Fibroblast of mammary gland (primary cell): Measurements from ENCODE around the gene KIF26B.
A peak's percentile ranks its signal among the peaks of the same experiment; 100 is the strongest.

ENCODE experiments used
- DNase-seq: peaks from one replicate; pipeline ENCODE4 v3.0.0-alpha.2; 2010; ENCODE audit warnings: low read depth
- H3K4me3 ChIP-seq: 2 replicates; pipeline ENCODE4 v1.5.1; 2011; ENCODE audit warnings: low read depth, mild to moderate bottlenecking, low read length, moderate library complexity; ENCODE audit not compliant: control insufficient read depth
- CTCF ChIP-seq: conservative IDR thresholded peaks from 2 replicates; pipeline ENCODE4 v1.5.1; 2011; ENCODE audit warnings: low read depth, low read length, inconsistent platforms; ENCODE audit not compliant: control insufficient read depth, insufficient read depth

The KIF26B gene

GRCh38 chr1:245582026-245582425, 427.2 kb downstream of the KIF26B start:
- DNase-seq, result no peak
- TF ChIP-seq CTCF, result no peak
- no peak overlapping the region for H3K4me3 ChIP-seq

- peak; percentile 17 for DNase-seq
- no peak for TF ChIP-seq CTCF
- no peak overlapping the region for H3K4me3 ChIP-seq
These were observed 428.3 kb downstream of the KIF26B start for GRCh38 chr1:245583081-245583480.

- no peak for TF ChIP-seq CTCF
- H3K4me3 ChIP-seq, result no peak overlapping the region
- peak; percentile 24 for DNase-seq
These were observed 429.0 kb downstream of the KIF26B start for GRCh38 chr1:245583575-245584330.

GRCh38 chr1:245585252-245585959, 430.6 kb downstream of the KIF26B start:
- no peak overlapping the region for H3K4me3 ChIP-seq
- no peak for TF ChIP-seq CTCF
- peak; percentile 79 for DNase-seq

GRCh38 chr1:245587435-245588115, 432.8 kb downstream of the KIF26B start:
- no peak for TF ChIP-seq CTCF
- no peak for DNase-seq
- no peak overlapping the region for H3K4me3 ChIP-seq

- no peak overlapping the region for H3K4me3 ChIP-seq
- no peak for TF ChIP-seq CTCF
- no peak for DNase-seq
These were observed 433.4 kb downstream of the KIF26B start for GRCh38 chr1:245588116-245588639.
